NCI-H2171 (cell line): Measurements from ENCODE around the gene AGO1.
"Not testable (repeated sequence)": the region's sequence is repeated elsewhere in the genome, so short reads cannot be mapped to it uniquely, and the experiment has no call there.

ENCODE experiments used
- DNase-seq: peaks from one replicate; lab custom pipeline; 2025; lab: John Stamatoyannopoulos, UW

Gene AGO1

DNA sequence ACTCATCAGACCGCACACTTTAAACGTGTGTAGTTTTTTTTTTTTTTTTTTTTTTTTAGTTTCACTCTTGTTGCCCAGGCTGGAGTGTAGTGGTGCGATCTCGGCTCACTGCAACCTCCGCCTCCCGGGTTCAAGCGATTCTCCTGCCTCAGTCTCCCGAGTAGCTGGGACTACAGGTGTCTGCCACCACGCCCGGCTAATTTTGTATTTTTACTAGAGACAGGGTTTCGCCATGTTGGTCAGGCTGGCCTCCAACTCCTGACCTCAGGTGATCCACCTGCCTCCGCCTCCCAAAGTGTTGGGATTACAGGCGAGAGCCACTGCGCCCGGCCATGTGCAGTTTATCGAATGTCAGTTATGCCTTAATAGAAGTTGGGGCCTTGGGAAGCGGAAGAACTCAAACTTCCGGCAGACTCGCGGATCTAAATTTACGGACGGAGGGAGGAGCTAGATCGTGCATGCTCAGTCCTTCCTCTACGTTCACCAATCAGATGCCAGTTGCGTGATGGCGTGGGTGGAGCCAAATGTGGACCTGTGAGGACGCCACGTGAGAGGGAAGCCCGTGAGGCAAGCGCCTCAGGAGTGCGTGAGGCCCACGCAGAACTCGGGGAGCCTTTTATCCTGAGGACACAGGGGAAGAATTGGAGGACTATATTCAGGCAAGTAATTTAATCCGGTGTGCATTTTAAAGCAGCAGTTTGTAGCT lies 13.6 kb upstream of the AGO1 start:
- DNase-seq = not testable (repeated sequence)

DNA sequence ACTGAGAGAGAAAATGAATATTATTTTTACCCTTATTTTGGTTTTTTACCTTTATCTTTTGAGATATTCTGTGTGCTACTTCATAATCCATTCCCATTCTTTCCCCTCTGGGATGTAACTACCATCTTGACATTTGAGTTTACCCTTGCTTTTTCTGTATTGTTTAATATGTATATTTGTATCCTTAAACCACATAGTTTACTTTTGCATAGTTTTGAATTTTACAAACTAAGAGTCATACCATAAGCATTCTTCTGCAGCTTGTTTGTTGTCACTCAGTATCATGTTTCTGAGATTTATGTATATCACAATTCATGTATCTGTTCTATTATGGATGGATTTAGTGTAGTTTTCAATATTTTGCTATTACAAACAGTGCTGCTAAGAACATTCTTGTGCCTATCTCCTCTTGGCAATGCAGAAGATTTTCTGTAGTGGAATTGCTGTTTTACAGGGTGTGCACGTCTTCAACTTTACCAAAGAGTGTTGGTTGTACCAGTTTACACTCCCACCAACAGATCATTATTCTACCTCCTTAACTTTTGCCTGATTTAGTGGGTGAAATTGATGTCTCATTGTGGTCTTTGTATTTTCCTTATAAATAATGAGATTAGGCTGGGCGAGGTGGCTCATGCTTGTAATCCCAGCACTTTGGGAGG lies 12.2 kb upstream of the AGO1 start:
- no peak for DNase-seq

DNA sequence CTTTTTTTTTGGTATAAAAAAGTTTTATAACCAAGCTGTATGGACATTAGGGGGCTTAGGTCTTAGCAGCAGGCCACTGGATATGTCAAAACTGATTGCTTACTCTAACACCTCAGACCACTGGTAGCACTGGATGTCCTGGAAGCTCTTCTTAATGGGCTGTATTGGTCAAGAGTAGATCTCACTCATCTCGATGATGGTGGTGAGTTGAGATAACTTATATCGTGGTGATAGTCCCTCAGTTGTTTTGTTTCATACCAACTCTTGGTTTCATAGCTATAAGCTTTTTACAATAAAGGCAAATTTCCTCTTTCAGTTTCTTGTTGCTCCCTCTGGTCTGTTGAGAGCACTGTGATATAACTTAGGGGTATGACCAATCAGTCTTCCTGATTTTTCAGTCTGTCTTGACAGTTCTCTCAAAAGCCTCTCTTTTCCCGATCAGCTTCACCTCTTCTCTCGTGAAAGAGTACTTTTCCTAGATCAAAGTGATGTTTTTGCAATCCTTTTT lies 9.7 kb upstream of the AGO1 start:
- DNase-seq = no peak

DNA sequence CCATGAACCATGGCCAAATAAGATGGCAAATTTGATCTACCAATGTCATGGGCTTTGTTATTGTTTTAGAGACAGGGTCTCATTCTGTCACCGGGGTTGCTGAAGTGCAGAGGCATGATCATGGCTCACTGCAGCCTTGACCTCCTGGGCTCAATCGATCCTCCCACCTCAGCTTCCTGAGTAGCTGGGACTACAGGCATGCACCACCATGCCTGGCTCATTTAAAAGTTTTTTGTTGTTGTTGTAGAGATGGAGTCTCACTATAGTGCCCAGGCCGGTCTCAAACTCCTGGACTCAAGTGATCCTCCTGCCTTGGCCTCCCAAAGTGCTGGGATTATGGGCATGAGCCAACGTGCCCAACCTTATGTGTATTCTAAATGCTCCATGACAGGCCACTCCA lies 8.9 kb upstream of the AGO1 start:
- DNase-seq = not testable (repeated sequence)

DNA sequence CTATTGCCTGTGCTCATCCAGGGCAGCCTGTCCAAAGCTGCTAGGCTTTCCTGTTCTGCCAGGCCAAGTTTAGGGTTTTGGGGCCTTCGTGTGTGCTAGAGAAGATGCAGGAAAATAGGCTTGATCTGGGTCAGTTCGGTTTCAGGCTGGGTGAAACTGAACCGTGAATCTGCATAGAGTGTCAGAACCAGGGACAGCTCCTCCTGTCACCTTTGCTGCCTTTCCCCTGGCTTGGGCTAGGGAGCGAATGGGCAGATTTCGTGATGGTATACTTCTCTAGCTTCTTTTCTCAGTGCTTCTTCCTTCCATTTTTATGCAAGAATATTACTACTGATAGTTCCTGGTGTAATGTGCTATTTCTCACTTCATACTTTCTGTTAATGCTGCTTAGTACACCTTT lies 6.0 kb upstream of the AGO1 start:
- DNase-seq = no peak

DNA sequence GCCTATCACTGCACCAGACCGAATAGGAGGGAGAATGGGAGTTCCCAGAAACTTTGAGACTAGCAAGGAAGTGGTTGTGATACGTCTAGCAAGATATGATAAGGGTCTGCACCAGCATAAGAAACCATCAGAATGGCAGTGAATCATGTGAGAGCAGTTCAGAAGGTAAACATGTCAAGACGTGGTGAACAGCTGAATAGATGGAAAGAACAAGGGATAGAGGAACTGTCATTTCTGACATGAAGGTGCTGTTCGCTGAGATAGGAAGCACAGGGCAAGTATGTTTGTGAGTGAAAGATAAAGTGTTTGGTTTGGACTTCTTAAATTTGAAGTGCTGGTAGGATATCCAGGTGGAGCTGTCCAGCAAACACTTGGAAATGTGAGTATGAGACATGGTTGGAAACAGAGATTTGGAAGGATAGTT lies 1.1 kb upstream of the AGO1 start:
- no peak for DNase-seq

DNA sequence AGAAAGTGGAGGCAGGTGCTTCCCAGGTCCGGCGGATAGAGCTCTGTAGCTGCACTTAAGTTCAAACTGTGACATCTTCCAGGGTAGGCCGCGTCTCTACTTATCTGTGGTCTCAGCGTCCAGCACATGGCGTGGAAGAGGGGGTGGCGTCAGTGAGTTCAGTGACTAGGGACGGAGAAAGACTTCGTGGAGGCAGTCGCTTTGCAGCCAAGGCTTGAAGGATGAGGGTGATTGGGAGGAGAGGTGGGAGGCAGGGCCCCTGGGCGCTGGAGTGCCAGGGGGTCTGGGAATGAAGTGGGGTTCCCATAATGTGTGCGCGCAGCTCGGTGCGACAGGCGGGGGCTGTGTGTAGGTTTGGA lies 444 bp upstream of the AGO1 start:
- DNase-seq = no peak

DNA sequence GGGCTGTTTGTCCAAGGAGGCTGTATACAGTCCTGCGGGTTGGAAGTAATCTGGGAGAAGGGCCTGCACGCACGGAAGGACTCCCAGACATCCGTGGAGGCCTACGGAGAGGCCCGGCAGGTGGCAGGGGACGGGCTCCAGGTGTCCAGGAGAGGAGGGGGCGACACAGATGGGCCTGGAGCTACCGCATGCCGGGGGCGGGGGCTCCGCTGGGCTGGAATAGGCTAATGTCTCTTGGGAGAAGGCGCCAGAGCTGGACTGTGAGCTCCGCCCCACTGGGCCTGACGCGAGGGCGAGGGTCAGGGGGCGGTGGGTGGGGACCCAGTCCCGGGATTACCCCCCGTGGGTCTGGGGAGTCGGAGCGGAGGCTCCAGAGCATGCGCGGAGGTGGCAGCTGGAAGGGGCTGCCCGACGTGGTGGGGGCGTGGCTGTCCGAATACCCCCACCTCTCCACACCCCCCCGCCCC lies 659 bp downstream of the AGO1 start:
- peak; percentile 62 for DNase-seq

DNA sequence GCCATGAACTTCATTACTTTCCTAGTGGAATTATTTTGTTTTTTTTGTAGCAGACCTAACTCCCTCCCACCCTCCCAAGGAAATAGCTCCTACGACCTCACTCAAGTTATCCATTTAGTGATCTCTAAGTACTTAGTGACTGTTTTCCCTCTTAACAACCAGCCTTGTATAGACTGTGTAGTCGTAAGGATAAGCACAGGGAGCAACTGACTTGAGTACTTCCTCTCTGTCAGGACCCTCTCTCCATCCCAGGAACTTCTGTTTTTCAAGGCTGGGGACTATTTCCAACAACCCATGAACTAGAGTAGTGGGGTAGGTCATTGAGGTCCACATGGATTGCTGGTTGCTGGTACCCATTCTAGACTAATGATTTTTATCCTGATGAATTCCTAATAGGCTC lies 1.9 kb downstream of the AGO1 start:
- DNase-seq = no peak

DNA sequence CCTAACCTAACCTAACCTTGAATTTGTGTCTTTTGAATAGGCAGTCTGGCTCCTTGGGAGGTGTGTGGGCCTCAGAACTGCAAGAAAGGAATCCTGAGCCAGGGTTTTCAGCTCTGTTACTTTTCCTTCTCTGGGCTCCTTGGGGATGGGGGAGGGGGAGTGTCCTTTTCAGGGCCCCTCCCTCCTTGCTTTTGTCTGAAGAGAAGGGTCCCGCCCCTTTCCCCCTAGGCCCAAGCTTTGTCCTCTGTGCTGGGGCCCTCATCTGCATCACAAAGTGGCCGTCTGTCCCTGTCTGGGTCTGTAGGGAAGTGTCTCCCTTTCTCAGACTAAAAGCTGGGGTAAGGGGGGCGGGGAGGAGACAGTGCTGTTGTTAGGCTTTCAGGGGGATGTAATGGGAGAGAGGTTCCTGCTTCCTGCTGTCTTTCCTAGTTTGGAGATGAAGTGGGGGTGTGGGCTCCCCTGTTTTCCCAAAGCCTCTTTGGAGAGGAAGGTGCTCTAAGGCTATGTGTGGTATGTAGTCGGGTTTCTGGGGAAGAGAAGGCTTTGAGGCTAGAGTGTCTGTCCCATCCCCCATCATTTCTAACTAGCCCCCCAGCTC lies 3.1 kb downstream of the AGO1 start:
- no peak for DNase-seq

DNA sequence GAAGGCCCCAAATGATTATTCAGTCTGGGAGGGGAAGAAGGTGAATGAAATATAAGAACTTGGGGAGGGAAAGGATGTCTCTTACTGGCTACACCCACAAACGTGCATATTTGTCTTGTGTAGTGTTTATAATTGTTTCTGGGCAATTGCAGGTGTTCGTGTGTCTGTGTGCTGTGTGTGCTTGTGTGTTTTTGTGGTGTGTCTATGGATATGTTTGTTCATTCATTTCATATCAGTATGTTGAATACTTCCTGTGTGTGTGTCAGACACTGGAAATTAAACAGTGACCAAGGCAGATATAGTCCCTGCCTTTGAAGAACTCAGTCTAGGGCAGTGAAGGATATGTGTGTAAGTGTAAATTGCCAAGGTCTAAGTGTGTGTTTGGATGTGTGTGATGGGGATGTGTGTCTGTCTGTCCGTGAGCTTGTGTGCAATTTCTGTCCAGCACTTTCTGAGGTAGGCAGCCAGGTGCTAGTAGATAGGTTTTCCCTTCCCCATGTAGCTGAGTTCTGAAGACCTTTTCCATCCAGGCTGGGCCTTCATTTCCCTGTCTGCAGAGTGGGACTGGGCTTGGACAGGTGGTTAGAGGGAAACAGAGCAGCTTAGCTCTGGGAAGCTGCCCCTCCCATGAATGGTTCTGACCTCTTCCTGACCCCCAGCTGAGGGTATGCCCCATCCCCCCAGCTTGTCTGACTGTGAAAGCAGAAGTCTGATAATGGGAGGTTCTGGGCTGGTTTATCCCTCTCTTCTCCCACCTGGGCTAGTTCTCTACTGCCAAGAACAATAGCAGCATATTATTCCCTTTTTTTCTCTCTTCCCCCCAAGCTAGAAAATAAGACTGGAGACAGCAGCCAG lies 3.8 kb downstream of the AGO1 start:
- DNase-seq = no peak

DNA sequence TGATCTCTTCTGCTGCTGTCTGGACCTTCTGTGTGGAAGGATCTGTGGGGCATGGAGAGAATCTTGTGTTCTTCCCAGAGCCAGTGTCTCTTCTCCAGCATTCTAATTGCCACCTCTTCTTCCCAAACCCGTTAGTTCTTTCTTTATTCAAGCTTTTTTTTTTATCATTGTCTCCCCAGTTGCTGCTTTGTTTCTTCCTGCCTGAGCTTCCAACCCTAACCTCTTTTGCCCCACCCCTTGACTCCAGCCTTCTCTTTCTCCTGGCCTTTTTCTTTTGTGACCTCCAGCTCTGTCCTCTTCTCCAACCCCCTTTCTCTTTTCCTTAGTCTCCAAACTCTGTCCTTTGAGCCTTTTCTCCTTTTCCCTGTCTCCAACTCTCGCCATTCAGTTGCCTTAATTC lies 4.5 kb downstream of the AGO1 start:
- DNase-seq = no peak

DNA sequence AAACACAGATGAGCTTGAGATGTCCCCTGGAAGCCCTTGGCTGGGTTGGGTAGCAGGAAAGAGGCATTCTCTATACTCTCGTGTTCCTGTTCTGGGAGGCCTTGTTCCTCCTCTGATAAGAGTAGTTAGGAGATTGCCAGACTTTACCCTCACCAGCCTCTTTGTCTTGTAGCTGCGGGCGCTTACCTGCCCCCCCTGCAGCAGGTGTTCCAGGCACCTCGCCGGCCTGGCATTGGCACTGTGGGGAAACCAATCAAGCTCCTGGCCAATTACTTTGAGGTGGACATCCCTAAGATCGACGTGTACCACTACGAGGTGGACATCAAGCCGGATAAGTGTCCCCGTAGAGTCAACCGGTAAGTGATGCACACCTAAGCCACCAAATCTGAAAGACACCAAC lies 5.2 kb downstream of the AGO1 start:
- no peak for DNase-seq

DNA sequence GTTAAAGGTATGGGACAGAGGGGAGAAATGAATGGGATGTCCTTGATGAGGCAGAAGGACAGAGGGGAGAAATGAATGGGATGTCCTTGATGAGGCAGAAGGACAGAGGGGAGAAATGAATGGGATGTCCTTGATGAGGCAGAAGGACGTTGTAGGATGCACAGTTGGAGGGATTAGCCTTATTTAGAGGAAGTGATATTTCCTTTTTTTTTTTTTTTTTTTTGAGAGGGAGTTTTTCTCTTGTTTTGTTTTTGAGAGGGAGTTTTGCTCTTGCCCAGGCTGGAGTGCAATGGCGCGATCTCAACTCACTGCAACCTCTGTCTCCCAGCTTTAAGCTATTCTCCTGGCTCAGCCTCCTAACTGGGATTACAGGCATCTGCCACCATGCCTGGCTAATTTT lies 6.0 kb downstream of the AGO1 start:
- not testable (repeated sequence) for DNase-seq

DNA sequence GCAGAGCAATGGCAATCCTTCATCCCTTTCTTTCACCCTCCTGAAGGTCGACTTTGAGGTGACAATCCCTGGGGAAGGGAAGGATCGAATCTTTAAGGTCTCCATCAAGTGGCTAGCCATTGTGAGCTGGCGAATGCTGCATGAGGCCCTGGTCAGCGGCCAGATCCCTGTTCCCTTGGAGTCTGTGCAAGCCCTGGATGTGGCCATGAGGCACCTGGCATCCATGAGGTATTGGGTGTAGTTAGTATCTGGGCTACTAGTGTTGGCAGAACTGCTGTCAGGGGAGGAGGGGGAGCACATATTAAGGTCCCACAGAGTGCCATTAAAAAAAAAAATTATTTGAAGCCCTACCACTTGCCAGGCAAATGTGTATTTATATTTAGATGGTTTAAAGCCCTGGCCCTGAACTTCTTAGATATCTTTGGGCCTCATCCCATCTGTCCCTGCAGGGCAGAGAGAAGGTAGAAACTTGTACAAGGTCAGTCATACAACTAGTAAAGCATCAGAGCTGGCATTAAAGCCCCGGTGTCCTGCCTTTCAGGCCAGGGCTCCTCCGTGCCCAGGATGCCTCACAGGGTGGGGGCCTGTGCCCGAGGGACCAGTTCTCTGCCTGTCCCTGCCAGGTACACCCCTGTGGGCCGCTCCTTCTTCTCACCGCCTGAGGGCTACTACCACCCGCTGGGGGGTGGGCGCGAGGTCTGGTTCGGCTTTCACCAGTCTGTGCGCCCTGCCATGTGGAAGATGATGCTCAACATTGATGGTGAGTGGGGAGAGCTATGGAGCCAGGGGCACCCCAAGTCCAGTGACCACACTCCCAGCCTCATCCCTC lies 10.3 kb downstream of the AGO1 start:
- DNase-seq = no peak

DNA sequence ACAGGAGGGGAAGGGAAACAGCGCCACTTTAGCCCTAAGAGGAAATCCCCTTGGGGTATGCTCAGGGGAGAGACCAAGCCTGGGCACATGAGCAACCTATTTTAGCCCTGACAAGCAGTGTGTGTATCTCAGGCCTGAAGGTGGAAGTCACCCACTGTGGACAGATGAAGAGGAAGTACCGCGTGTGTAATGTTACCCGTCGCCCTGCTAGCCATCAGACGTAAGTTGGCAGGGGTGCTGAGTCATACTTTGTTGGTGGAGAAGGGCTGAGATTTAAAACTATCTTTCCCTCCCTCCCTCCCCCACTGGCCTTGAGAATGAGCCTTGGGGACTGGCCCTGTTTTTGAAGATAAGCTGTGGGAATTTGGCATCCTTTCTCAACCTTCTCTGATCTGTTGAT lies 11.2 kb downstream of the AGO1 start:
- DNase-seq = no peak

DNA sequence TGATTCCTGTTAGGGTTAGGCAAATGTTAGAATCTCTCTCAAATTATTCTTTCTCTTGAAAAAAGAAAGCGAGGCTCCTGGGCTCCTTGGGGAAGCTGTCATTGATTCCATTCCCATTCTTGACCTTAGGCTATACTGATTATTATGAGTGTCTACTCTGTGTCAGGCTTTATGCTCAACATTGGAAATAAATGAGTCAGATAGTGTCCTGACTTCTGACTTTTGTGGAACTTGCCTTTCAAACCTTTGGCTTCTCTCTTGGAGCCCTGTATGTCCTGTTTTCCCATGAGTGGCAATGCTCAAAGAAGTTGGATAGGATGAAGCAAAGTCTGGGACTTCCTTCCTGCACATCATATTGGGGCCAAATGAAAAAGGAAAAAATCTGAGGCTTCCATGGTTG lies 11.6 kb downstream of the AGO1 start:
- DNase-seq = no peak

DNA sequence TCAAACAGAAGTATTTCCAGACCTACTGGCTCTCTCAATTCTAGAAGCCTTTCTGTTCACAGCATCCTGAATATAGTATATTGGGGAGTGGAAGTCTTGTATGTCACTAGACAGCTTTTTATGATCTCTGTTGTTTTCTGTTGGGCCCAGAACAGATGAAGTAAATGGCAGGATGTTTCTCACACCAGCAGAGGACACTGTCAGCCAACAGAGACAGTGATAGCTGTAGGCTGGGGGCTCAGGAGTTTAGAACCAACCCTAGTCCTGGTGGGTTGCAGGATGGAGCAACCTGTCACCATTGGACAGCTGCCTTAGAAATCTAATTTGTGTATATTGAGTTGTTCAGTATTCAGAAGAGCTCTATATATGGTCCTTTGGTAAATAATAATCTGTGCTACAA lies 16.9 kb downstream of the AGO1 start:
- DNase-seq = no peak

DNA sequence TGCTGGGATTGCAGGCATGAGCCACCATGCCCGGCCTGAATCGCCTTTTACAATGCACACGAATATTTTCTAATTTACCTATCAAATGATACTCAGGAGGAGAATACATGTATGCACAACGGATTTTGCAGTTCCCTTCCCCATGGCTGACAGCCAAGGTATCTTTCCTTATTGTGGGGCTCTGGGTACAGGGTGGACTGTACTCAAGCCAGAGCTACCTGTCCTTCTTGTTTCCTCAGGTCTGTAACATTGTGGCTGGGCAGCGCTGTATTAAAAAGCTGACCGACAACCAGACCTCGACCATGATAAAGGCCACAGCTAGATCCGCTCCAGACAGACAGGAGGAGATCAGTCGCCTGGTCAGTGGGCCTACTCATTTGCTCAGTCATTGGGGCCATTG lies 18.2 kb downstream of the AGO1 start:
- no peak for DNase-seq

DNA sequence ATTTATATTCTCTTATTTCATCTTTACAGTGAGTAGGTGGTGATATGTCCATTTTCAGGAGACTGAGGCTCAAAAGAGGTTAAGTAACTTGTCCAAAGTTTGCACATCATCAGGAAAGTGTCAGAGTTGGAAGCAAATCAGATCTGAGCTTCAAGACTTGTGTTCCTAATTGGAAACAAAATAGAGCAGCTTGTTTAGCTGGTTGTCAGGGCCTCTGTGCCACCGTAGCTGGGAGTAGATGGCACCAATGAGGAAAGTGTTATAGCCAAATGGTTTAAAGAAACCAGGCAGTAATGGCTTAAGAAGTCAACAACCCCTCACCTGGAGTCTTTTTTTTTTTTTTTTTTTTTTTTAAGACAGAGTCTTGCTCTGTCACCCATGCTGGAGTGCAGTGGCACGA lies 19.7 kb downstream of the AGO1 start:
- no peak for DNase-seq

DNA sequence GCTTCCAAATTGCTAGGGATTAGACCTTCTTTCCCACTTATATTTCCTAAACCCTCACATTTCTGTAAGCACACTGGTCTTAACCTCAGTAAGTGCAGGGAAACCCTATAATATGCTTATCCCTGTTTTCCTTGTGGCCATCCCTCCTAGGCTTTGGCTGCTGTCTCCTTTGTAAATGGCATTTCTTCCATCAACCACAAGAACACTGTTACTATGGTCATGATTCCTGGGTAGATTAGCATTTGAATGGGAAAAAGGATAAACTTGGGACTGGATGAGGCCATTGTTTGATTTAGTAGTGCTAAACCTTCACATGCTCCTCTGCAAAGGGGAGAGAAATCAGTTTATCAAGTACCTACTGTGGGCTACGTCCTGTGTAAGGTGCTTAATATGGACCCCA lies 31.7 kb downstream of the AGO1 start:
- DNase-seq = no peak

DNA sequence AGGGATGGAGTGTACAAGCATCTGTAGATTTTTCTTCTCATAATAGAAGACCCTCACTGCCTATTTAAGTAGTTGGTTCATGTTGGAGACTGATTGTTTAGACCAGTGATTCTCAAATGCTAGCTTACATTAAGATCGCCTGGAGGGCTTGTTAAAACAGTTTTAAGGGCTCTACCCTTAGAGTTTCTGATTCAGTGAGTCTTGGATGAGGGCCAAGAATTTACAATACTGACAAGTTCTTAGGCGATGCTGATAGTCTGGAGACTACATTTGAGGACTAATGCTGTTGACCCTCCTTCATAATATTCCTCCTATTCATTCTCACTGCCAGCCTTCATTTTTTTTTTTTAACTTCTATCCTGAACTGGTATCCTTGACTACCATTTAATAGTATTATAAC lies 32.7 kb downstream of the AGO1 start:
- no peak for DNase-seq
